ENCODE measurements around the gene TUBA4A.
A peak's percentile ranks its signal among the peaks of the same experiment; 100 is the strongest.
"Not testable (repeated sequence)": the region's sequence is repeated elsewhere in the genome, so short reads cannot be mapped to it uniquely, and the experiment has no call there.

TUBA4A gene

DNA sequence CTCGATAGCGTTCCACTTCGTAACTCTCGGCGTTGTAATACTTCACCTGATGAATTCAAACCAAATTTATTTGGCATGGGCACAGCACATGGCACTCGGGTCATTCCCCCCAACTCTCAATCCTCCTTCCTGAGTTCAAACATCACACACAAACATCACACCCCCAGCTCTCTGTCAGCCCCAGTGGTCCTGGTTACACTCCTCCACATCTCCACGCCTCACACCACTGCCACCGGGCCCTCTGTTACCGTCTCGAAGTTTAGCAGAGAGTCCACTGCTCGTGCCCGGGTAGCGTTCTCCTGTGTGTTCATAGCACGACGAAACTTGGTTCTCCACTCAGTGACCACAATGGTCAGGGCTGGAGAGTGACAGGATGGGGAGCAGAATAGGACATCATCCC, 39.6 kb downstream of the TUBA4A start:
- no peak for DNase-seq (ENCODE audit: low read depth in 3 of 3, low spot score in 1 of 3)

DNA sequence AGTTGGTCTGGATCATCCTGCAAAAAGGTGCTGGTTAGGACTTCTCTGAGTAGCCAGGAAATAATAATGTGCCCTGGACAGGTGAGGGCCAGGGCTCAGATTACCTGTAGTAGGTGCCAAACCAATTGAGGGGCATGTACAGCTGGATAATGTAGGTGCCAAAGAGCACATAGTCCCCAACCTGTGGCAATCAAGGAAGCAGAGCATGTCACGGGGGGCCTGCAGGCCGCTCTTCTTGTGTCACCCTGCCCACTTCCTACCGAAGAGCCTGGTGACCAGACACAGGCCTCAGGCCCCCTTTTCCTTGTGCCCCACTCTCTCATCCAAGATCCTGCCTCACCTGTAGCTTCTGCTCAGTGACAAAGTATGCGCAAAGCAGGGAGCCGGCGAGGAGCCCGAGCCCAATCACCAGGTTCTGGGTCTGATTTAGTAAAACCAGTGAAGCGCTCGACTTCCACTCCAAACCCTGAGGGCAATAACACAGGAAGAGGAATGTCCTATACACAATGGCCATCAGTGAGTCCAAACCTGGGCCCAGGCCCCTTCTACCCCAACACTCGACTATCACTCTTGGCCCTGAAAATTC, 40.1 kb downstream of the TUBA4A start:
- no peak for DNase-seq (ENCODE audit: low read depth in 3 of 3, low spot score in 1 of 3)

DNA sequence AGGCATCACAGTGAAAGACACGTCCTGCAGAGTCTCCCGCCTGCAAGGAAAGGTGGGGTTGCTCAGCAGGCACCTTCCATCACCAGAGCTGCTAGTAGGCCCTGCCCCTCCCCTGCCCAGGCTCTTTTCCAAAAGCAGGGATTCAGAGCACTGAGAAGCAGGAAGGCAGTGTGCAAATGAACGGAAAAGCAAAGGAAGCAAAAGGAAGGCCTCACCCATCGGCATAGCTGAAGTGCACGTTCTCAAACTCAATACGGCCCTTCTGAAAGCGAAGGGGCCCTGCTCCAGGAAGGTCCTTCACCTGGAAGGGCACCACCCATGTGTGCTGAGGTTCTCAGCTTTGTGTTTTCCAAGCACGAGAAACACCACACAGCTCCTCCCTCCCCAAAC, 40.7 kb downstream of the TUBA4A start:
- DNase-seq (ENCODE audit: low read depth in 3 of 3, low spot score in 1 of 3): no peak

DNA sequence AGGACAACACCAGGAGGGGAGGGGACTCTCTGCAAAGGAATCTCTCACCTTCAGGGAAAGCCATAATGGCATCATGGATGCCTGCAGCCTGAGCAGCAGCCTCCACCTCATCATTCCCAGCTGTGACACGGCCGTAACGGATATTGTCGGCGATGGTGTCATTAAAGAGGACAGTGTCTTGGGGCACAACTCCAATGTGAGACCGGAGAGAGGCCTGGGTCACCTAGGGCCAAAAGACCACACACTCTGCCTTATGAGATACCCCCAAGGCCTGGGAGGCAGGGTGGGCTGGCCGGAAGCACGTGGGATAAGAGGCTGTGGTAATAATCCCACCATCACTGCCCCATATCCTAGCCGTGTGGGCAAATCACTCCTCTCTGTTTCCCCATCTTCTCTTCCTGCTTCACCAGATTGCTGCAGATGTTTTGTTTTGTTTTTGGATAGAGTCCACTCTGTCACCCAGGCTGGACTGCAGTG, 42.8 kb downstream of the TUBA4A start:
- DNase-seq (ENCODE audit: low read depth in 3 of 3, low spot score in 1 of 3): no peak

- no peak for DNase-seq (ENCODE audit: low read depth in 3 of 3, low spot score in 1 of 3)
Measured at GRCh38 chr2:219210196-219210885, 43.4 kb downstream of the TUBA4A start.

- DNase-seq (ENCODE audit: low read depth in 3 of 3, low spot score in 1 of 3): no peak
Measured at GRCh38 chr2:219209236-219210195, 44.2 kb downstream of the TUBA4A start.

GRCh38 chr2:219207884-219208740, 45.6 kb downstream of the TUBA4A start:
- DNase-seq (ENCODE audit: low read depth in 3 of 3, low spot score in 1 of 3): no peak

- no peak for DNase-seq (ENCODE audit: low read depth in 3 of 3, low spot score in 1 of 3)
Measured at GRCh38 chr2:219207134-219207883, 46.4 kb downstream of the TUBA4A start.

DNA sequence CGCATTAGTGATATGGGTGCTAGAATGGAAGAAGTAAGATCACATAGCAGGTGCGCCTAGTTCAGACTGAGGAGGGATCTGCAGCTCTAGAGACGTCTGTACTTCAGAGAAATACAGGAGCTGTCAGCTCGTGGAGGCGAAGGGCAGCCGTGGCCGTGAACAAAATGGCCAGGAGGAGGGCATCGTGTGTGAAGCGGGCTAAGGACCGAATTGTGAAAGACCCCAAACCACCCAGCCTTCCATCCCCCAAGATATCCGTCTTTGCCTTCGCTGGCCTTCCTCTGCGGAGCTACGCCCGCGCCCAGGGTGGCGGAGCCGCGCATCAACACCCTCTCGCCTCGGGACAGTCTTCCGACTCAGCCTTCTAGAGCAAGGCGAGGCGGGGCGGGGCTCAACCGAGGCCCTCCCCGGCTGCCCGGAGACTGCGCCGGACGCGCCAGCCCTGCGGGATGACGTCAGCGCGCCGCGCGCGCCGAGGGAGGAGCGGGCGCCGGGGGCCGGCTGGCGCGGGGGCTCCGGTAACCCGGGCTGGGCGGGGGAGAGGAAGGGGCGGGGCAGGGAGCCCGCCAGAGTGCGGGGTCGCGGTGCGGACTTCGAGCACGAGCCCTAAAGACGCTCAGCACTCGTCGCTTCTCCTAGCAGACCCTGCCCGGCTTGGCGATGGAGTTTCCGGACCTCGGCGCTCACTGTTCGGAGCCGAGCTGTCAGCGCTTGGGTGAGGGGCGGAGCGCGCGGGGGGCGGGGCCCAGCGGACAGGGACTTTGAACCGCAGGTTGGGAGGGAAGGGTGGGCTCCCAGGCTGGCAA, 47.2 kb downstream of the TUBA4A start, which contains the start of gene ZFAND2B:
Gene ZFAND2B, plus strand, starts transcription at position 455 of the 806 bp plus-strand sequence. Its CDS starts 206 bp downstream, at position 661.
- peak; percentile 88 to 93 (median 92) for DNase-seq (ENCODE audit: low read depth in 3 of 3, low spot score in 1 of 3)

GRCh38 chr2:219205981-219206327, 47.8 kb downstream of the TUBA4A start:
- no peak for DNase-seq (ENCODE audit: low read depth in 3 of 3, low spot score in 1 of 3)

DNA sequence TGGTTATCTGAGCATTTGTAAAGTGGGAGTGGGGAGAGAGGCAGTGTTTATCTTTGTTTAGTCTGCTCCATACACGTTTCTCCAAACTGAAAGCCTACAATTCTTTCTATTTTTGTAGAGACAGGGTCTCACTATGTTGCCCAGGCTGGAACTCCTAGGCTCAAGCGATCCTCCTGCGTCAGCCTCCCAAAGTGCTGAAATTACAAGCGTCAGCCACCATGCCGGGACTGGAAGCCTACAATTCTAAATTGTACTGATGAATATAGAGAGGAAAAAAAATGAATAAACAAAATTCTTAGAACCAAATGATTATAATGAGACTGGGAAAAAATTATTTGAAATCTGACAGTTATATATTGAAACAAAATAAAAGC, 48.6 kb downstream of the TUBA4A start:
- no peak for DNase-seq (ENCODE audit: low read depth in 3 of 3, low spot score in 1 of 3)

DNA sequence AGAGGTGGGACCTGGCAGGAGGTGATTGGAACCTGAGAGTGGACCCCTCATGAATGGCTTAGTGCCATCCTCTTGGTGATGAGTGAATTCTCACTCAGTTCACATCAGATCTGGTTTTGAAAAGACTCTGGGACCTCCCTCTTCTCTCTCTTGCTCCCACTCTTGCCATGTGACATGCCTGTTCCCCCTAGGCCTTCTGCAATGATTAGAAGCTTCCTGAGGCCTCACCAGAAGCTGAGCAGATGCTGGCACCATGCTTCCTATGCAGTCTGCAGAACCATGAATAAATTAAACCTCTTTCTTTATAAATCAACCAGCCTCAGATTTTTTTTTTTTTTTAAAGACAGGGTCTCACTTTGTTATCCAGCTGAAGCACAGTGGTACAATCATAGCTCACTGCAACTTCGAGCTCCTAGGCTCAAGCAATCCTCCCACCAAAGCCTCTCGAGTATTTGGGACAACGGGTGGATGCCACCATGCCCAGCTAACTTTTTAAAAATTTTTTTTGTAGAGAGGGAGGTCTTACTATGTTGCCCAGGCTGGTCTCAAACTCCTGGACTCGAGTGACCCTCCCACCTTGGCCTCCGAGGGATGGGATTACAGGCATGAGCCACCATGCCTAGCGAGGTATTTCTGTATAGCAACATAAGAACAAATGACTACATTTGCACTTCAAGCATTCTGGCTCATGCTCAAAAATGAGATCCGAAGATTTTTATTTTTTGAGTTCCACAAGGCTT, 49.1 kb downstream of the TUBA4A start:
- DNase-seq (ENCODE audit: low read depth in 3 of 3, low spot score in 1 of 3): no peak

DNA sequence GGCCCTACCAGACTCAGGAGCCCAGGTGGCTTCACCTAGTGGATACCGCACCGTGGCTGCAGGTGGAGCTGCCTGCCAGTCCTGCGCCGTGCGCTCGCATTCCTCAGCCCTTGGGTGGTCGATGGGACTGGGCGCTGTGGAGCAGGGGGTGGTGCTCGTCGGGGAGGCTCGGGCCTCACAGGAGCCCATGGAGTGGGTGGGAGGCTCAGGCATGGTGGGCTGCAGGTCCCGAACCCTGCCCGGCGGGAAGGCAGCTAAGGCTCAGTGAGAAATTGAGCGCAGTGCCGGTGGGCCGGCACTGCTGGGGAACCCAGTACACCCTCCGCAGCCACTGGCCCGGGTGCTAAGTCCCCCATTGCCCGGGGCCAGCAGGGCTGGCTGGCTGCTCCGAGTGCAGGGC, 52.4 kb downstream of the TUBA4A start:
- not testable (repeated sequence) for DNase-seq (ENCODE audit: low read depth in 3 of 3, low spot score in 1 of 3)

- DNase-seq (ENCODE audit: low read depth in 3 of 3, low spot score in 1 of 3): not testable (repeated sequence)
Measured at GRCh38 chr2:219200502-219201326, 53.0 kb downstream of the TUBA4A start.
